GM18861 (cell line): ENCODE data around the gene FTO.

Source experiments
- ATAC-seq: cut with Tn5 transposase; IDR thresholded peaks from one replicate; pipeline ENCODE4 v1.9.1; 2021; ENCODE audit not compliant: unreplicated experiment

The FTO gene

GRCh38 chr16:54110016-54110981 lies 406.3 kb downstream of the FTO start:
- ATAC-seq: no peak

GRCh38 chr16:54112451-54113206 lies 408.7 kb downstream of the FTO start:
- no peak for ATAC-seq

DNA sequence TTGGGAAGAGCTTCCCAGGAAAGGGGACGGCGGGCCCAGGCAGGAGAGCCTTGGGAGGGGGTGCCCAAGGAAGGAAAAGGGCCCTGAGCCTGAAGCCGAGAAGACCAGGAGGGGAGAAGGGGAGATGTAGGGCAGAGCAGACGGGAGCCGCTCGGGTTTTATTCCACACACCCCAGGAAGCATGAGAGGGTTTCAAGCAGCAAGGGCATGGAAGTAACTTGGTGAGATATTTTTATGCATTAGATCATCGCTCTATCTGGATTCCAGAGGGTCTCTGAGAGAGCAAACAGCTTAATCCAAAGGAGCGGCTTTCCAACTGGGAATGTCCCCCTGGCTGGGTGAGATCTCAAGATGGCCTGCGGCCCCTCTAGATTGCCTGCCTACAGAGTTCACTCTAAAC lies 411.6 kb downstream of the FTO start:
- no peak for ATAC-seq

DNA sequence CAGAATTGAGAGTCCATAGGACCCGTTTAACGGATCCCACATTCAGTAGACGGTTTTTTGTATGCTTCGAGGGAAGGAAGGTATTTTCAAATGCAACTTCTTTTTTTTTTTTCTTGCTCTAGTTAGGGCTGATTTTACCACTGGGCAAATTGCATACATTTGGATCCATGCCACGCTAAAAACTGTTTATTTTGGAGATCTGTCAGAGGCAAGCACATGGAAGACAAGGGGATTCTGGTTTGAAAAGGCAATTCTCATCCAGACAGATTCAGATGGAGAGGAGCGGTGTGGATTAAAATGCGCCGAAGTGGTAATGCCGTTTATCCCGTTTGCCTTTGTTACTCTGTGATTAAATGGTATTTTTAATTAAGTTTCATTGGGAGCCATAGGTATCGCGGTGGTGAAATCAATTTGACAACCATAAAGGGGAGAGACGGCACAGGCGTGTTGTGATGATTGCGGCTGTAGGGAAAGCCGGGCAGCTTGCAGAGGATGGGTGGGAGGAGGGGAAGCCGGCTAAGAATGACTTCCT lies 412.2 kb downstream of the FTO start:
- no peak for ATAC-seq

GRCh38 chr16:54118846-54119245 lies 414.9 kb downstream of the FTO start:
- ATAC-seq: no peak

GRCh38 chr16:54120846-54121480 lies 417.0 kb downstream of the FTO start:
- no peak for ATAC-seq

GRCh38 chr16:54121539-54122295 lies 417.8 kb downstream of the FTO start:
- ATAC-seq: no peak

DNA sequence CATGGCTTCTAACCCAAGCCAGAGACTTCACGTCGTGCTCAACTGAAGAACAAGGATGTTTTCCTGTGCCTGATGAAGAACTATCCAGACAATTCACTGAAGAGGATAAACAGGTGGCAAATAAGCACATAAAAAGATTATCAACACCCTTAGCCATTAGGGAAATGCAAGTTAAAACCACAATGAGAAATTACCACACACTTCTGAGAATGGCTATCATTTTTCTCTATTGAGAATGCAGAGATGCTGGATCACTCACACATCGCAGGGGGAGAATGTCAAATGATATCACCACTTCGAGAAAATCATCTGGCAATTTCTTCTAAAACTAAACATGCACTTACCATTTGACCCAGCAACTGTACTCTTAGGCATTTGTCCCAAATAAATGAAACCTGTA lies 419.8 kb downstream of the FTO start:
- ATAC-seq: no peak

DNA sequence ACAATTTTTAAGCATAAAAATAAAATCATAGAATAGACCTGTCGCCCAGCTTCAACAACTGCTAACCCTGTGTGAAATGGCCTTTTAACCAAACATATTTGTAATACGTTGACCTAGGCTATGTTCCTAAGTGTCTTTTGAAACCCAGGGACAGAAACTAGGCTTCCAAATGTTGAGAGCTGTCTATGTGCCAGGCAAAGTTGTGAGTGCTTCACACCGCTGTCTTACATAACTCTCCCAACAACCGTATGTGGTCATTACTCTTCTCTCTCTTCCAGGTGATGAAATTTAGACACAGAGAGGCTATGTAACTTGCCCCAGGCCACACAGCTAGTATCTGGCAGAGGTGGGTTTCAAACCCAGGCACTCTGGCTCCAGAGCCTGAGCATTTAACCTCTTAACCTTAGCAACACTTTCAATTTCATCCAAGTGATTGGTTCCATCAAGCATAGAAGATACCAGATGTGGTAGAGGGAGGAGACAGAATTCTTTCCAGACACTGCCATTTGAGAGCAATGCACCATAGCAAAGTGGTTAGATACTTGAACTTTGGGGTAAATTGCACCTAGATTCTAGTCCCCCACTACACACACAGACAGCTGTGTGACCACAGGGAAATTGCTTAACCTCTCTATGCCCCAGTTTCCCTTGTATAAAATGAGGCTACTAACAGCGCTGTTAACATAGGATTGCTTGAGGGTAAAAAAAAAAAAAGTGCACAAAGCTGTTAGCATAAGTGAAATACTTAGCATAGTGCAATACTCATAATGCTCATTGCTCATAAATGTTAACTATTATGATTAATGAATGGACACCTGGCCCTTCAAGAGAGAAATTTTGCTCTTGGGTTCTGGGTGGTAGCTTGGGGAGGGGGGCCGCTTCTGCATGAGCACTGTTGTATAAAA lies 422.0 kb downstream of the FTO start:
- ATAC-seq: no peak

- no peak for ATAC-seq
Observed at GRCh38 chr16:54126907-54127306, 423.0 kb downstream of the FTO start.

GRCh38 chr16:54128629-54129234 lies 424.8 kb downstream of the FTO start:
- ATAC-seq: no peak

GRCh38 chr16:54129810-54130209 lies 425.9 kb downstream of the FTO start:
- ATAC-seq: no peak

DNA sequence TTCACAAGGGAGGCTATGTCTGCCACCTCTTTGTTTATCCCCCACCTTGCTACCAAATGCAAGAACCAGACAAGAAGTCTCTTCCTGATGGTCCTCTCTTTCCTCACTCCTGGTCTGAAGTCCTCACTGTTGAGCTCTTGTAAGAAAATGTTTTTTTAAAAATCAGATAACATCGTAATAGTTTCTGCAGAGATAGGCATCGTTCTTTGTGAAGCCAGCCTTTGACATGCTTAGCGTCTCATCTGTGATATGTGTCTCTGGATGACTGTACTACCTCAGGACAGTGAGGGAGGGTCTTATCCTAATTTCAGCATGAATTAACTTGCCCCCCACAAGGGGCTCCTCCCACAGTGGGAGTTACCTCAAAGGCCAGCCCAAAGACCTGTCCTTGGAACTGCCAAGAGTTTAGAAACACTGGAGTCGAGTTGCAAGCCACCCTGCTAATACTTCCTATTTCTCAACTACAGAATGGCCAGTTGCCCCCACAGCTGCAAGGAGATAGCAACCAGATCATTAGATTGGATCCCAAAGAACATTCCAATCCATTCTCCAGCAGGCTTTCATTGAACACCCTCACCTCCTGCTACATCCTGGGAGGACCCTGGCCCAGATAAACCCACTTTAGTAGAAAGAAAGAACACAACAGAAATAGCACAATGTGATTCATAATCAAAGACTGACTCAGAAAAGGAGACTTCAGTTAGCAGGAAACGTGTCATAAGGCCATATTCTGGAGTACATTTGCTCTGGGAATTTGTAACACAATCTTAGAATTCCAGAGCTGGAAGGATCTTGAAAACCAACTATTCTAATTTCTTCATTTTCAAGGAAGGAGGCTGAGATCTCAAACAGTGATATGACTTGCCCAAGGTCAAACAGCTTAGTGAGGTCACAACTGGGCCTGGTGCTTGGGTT lies 431.7 kb downstream of the FTO start:
- ATAC-seq: no peak

- ATAC-seq: no peak
Observed at GRCh38 chr16:54136276-54136625, 432.3 kb downstream of the FTO start.

- no peak for ATAC-seq
Observed at GRCh38 chr16:54140057-54140787, 436.3 kb downstream of the FTO start.

- no peak for ATAC-seq
Observed at GRCh38 chr16:54140788-54141136, 436.8 kb downstream of the FTO start.

GRCh38 chr16:54142787-54143186 lies 438.8 kb downstream of the FTO start:
- ATAC-seq: no peak

- no peak for ATAC-seq
Observed at GRCh38 chr16:54143410-54143809, 439.5 kb downstream of the FTO start.
